ENCODE data around the gene SLC23A3.

Gene SLC23A3

GRCh38 chr2:219169930-219170654 is at the start of gene SLC23A3:
SLC23A3 (minus strand) TSS chr2:219170029; CDS start chr2:219169984, 45 bp downstream.
- DNase-seq: no peak

- peak; percentile 97 for DNase-seq
These were observed 49.2 kb upstream of the SLC23A3 start, which contains the start of gene ABCB6 for GRCh38 chr2:219218732-219219701. ABCB6 (minus strand) TSS chr2:219218958; CDS start chr2:219218673, 285 bp downstream.

- DNase-seq: peak; percentile 70
These were observed 48.4 kb upstream of the SLC23A3 start for GRCh38 chr2:219218217-219218731.

- no peak for DNase-seq
These were observed 46.7 kb upstream of the SLC23A3 start for GRCh38 chr2:219216535-219216915.

- DNase-seq: no peak
These were observed 46.2 kb upstream of the SLC23A3 start for GRCh38 chr2:219215871-219216534.

GRCh38 chr2:219214786-219215185 is 45.0 kb upstream of the SLC23A3 start:
- DNase-seq: no peak

GRCh38 chr2:219214141-219214540 is 44.3 kb upstream of the SLC23A3 start:
- DNase-seq: no peak

- no peak for DNase-seq
These were observed 43.8 kb upstream of the SLC23A3 start for GRCh38 chr2:219213486-219214071.

- DNase-seq: no peak
These were observed 43.2 kb upstream of the SLC23A3 start for GRCh38 chr2:219213026-219213415.

- DNase-seq: no peak
These were observed 41.1 kb upstream of the SLC23A3 start for GRCh38 chr2:219210886-219211362.

- DNase-seq: no peak
These were observed 40.5 kb upstream of the SLC23A3 start for GRCh38 chr2:219210196-219210885.

GRCh38 chr2:219209236-219210195 is 39.7 kb upstream of the SLC23A3 start:
- DNase-seq: no peak

- DNase-seq: peak; percentile 28
These were observed 38.3 kb upstream of the SLC23A3 start for GRCh38 chr2:219207884-219208740.

- no peak for DNase-seq
These were observed 37.5 kb upstream of the SLC23A3 start for GRCh38 chr2:219207134-219207883.

- peak; percentile 91 for DNase-seq
These were observed 36.7 kb upstream of the SLC23A3 start, which contains the start of gene ZFAND2B for GRCh38 chr2:219206328-219207133. ZFAND2B (plus strand) TSS chr2:219206782; CDS start chr2:219206988, 206 bp downstream.

GRCh38 chr2:219205981-219206327 is 36.1 kb upstream of the SLC23A3 start:
- DNase-seq: no peak

GRCh38 chr2:219205165-219205538 is 35.3 kb upstream of the SLC23A3 start:
- DNase-seq: no peak
